GM18907 (cell line): ENCODE results near the gene CENPF.

Experiments used
- ATAC-seq: cut with Tn5 transposase; IDR thresholded peaks from one replicate; pipeline ENCODE4 v1.9.1; 2021; ENCODE audit warnings: mild to moderate bottlenecking, moderate library complexity; ENCODE audit not compliant: unreplicated experiment

The CENPF gene

GRCh38 chr1:214700437-214700836, 97.4 kb downstream of the CENPF start:
- ATAC-seq = no peak

DNA sequence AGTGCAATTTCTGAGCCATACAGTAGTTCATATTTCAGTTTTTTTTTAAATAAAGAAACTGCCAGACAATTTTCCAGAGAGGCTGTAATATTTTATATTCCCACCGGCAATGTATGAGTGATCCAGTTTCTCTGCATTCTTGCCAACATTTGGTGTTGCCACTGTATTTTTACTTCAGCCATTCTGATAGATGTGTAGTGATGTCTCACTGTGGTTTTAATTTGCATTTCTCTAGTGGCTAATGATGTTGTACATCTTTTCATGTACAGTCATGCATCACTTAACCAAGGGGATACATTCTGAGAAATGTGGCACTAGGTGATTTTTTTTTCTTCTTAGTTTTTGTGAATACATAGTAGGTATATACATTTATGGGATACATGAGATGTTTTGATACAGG, 99.6 kb downstream of the CENPF start:
- no peak for ATAC-seq

DNA sequence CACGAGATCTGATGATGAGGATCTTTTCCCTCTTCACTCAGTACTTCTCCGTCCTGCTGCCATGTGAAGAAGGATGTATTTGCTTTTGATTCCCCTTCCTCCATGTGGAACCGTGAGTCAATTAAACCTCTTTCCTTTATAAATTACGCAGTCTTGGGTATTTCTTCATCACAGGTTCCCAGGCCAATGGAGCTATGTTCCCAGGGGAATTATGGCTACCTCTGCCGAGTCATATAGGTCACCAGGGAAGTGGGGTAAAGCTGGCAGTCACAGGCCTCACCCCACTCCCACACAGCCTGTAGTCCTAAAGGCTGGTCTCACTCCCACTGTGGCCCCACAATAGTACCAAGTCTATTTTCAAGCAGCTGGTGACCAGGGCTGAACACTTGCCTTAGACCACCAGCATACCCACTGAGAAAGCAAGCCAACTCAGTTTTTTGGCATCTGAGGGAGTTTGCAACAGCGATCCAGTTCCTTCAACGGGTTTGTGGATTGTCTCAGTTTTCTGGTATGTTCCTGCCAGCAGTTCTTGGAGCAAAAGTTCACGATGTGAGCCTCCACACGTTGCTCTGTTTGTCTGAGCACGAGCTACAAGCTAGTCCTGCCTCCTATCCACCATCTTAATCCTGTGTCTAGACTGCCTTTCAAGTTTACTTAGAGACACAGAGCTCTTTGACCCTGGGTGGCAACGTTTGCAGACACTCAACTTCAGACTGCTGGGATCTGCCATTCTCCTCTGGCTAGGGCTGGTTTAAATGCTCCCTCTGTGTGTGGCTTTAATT, 104.5 kb downstream of the CENPF start:
- no peak for ATAC-seq

DNA sequence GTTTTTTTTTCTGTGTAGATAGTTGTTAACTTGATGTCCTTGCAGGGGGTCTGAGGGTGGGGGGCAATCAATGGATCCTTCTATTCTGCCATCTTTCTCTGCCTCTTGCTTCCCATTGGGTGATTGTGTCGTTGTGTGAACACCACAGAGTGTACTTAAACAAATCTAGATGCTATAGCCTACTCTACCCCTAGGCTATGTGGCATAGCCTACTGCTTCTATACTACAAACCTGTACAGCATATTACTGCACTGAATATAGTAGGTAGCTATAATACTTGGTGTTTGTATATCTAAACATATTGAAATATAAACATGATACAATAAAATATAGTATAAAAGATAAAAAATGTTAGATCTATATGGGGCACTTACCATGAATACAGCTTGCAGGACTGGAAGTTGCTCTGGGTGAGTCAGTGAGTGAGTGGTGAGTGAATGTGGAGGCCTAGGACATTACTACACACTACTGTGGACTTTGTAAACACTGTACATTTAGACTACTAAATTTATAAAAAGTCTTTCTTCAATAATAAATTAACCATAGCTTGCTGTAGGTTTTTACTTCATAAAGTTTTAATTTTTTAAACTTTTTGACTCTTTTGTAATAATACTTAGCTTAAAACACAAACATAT, 105.4 kb downstream of the CENPF start:
- ATAC-seq = no peak

- ATAC-seq = no peak
Measured at GRCh38 chr1:214709241-214709640, 106.2 kb downstream of the CENPF start.

- ATAC-seq = no peak
Measured at GRCh38 chr1:214712737-214713136, 109.7 kb downstream of the CENPF start.
